Fibroblast of peridontal ligament (primary cell): ENCODE results near the gene SLC23A2.
"Not testable (repeated sequence)": the region's sequence is repeated elsewhere in the genome, so short reads cannot be mapped to it uniquely, and the experiment has no call there.

Source experiments
- DNase-seq: peaks from one replicate; pipeline ENCODE4 v3.0.0-alpha.2; 2010; ENCODE audit errors: extremely low read depth

SLC23A2 gene

DNA sequence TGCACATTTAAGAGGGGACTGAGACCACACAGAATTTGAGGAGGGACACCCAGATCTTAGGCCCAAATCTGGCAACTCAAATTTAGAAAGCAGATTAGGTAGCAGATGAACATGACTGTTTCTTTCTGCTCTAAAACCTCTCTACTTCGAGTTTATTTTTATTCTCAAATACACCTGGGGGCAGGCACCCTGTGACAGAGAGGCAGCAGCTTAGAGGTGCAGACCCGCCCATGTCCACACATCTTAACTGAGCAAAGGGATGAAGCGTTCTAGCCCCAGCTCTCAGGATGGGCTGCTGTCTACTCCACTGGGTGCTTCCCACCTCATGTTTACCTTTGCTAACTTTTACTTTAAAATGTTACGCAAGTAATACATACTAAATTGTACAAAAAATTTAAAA lies 125.0 kb downstream of the SLC23A2 start:
- DNase-seq, result no peak

GRCh38 chr20:4875578-4876067 lies 125.7 kb downstream of the SLC23A2 start:
- DNase-seq, result no peak

GRCh38 chr20:4873396-4873795 lies 127.9 kb downstream of the SLC23A2 start:
- no peak for DNase-seq

GRCh38 chr20:4871486-4871885 lies 129.8 kb downstream of the SLC23A2 start:
- no peak for DNase-seq

- DNase-seq, result no peak
Observed at GRCh38 chr20:4870906-4871305, 130.4 kb downstream of the SLC23A2 start.

DNA sequence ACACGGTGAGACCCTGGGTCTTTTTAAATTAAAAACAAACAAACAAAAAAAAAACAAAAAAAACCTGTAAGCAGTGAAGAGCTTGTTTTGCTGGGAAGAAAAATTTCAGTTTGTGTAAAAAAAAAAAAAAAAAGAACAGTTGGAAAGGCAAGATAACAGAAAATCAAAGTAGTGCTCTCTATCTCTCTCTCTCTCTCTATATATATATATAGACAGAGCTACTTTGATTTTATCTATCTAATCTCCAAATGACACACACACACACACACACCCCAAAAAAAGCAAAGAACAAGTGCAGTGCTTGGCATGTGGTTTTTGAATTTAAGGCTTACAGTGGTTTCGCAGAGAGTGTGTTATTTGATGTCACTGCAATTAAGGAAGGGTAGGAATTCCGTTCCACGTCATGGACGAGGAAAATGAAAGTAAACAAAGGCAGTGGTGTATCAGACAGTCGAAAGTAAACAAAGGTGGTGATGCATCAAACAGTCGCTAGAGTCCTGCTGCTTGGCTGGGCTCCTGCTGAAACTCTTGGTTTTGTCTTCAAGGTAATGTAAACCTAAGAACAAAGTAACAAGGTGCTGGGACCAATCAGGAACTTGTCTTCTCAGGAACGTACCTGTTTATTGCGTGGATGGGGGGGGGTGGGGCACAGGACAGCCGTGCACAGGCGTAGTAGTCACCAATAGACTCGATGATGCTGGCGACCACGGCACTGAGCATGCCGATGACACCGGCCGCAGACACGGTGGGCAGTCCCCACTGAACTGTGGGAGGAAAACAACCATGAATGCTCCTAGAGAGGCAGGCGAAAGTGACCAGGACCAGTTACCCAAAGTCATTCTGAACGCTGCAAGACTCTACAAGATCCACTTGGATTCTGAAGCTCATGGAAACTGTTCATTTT lies 131.8 kb downstream of the SLC23A2 start:
- DNase-seq, result peak; percentile 46

GRCh38 chr20:4867051-4867450 lies 134.3 kb downstream of the SLC23A2 start:
- DNase-seq, result no peak

DNA sequence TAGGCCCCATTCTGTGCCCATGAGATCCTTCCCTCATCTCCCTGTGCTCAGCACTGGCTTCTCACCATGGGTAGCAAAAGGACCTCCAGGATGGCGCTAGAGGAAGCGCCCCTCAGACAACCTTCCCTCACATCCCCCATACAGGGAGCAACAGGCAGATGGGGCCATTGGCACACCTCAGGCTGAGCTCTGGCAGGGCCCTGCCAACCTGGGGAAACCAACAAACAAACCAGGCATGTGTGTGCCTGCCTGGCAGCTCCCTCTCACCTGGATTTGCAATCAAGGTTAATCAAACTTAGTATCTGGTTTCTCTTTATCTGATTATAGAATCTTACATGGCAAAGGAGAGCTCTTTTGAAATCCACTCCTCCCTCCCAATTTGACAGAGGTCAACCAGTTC lies 134.9 kb downstream of the SLC23A2 start:
- no peak for DNase-seq

DNA sequence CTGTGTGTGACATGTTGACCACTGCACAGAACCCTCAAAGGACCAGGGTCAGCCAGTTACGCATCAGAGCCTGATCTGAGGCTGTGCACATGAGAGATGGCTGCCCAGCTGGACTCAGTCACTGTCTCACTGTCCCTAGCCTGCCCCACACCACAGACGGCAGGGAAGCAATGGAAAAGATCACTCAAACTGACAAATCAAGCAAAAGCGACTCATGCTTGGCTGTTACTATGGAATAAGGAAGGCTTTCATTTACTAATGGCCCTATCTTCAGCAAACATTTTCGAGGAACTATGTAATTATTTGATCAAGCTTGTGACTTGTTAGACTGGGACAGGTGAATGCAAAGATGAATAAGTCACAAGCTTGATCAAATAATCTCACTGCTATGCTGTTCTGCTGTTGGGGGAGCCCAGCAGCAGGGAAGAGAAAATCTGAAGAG lies 137.0 kb downstream of the SLC23A2 start:
- no peak for DNase-seq

GRCh38 chr20:4862661-4863060 lies 138.6 kb downstream of the SLC23A2 start:
- DNase-seq, result no peak

- DNase-seq, result no peak
Observed at GRCh38 chr20:4861961-4862360, 139.3 kb downstream of the SLC23A2 start.

DNA sequence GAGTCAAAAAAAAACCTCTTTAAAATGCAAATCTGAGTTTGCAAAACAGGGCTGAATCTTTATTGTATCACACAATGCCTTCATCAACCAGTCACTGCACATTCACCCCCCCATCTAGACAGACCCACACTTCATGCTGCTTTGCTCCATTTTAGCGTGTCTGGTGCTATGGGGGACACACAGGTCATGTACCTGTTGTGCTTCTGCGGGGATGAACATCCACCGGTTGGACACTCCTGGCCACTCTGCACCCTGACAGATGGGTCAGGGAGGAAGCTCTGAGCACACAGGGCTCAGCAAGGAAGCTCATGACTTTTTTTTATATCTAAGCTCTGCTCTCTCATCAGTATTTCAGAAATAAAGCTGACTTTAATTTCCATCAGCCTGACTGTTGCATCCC lies 143.3 kb downstream of the SLC23A2 start:
- DNase-seq, result no peak

- DNase-seq, result no peak
Observed at GRCh38 chr20:4856022-4856755, 145.1 kb downstream of the SLC23A2 start.

GRCh38 chr20:4855555-4855954 lies 145.8 kb downstream of the SLC23A2 start:
- DNase-seq, result no peak

DNA sequence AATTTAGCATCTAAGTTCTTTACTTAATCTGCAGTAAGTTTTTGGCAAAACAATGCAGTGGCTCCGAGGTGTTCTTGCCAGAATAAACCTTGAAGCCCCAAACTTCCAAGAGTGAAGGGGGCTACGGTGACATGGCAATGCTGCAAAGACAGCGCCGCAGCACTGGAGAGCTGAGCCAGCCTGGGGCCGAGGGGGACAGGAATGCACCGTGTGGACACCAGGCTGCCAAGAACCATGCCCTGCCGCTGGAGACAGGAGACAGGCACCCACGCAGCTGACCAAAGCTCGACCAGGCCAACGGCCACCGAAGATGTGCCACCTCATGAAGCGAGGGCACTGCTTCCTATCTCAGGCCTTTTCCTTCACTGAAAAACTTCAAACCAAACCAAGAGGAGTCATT lies 146.2 kb downstream of the SLC23A2 start:
- DNase-seq, result no peak

DNA sequence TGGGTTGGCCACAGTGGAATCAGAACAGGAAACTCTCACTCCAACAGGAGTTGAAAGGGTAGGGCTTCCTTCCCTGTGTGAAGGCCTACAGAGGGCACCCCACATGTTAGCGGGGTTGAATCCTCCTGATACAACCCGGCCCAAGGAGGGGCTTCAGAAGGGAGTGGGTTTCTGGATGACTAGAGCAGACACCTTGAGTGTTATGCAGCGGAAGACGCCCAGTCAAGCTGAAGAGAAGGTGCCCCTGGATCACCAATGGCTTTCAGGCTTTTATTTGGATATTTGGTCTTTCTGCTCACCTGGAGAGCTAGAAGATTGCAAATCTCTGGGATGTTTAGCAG lies 146.8 kb downstream of the SLC23A2 start:
- DNase-seq, result no peak

GRCh38 chr20:4853757-4854560 lies 147.4 kb downstream of the SLC23A2 start:
- no peak for DNase-seq

GRCh38 chr20:4853004-4853403 lies 148.3 kb downstream of the SLC23A2 start:
- no peak for DNase-seq

- DNase-seq, result no peak
Observed at GRCh38 chr20:4850960-4851359, 150.3 kb downstream of the SLC23A2 start.

GRCh38 chr20:4848829-4849228 lies 152.5 kb downstream of the SLC23A2 start:
- DNase-seq, result not testable (repeated sequence)

DNA sequence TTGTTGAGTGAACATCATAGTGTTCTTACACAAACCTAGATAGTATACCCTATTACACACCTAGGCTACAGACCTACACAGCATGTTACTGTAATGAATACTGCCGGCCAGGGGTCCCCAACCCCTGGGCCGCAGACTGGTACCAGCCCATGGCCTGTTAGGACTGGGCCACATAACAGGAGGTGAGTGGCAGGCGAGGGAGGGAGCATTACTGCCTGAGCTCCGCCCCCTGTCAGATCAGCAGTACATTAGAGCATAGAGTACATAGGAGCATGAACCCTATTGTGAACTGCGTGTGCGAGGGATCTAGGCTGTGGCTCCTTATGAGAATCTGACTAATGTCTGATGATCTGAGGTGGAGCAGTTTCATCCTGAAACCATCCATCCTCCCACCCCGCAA lies 153.3 kb downstream of the SLC23A2 start:
- DNase-seq, result no peak

- no peak for DNase-seq
Observed at GRCh38 chr20:4846821-4847220, 154.5 kb downstream of the SLC23A2 start.
